Panc1 (cell line): ENCODE results near the gene POLDIP2. TPM values are rescaled to one million over a fixed set of nuclear protein-coding genes. Genes with fewer than 3 reads are reported as not detected.

Experiments
- ATAC-seq: fragments of 200-7000 bp; cut with Tn5 transposase; 2 replicates; pipeline ENCODE4 v1.9.1; 2020; ENCODE audit warnings: mild to moderate bottlenecking, moderate library complexity
- BruUV-seq: library from RNA; stranded (reverse); fragments of 400-500 nt; replicated peaks from 2 replicates; lab custom pipeline; 2021; lab: Mats Ljungman, UMichigan
- CTCF ChIA-PET: fragments of 300-600 bp; sonication (Branson Sonifier 250); formaldehyde crosslinking; loops from one replicate; lab custom pipeline; 2022; ENCODE audit warnings: antibody characterized with exemption; lab: Charles Lee
- POLR2A ChIA-PET: fragments of 300-600 bp; sonication (Branson Sonifier 250); formaldehyde crosslinking; loops from one replicate; lab custom pipeline; 2022; ENCODE audit warnings: antibody characterized with exemption; lab: Charles Lee
- DNase-seq: peaks from one replicate; pipeline ENCODE4 v3.0.0-alpha.2; 2010; ENCODE audit warnings: low read depth, low spot score
- H3K27ac ChIP-seq: 2 replicates; pipeline ENCODE4 v1.5.1; 2011; ENCODE audit warnings: mild to moderate bottlenecking, low read length, inconsistent platforms
- H3K27me3 ChIP-seq: fragments of 200-500 bp; sonication (Bioruptor generic); 2 replicates; pipeline ENCODE4 v1.6.0; 2014; ENCODE audit warnings: low read length, inconsistent platforms; ENCODE audit not compliant: control insufficient read depth, insufficient read depth
- H3K36me3 ChIP-seq: fragments of 200-500 bp; sonication (Bioruptor generic); 2 replicates; pipeline ENCODE4 v1.5.1; 2014; ENCODE audit warnings: inconsistent platforms, mild to moderate bottlenecking, low read length, moderate library complexity; ENCODE audit not compliant: control insufficient read depth, insufficient read depth
- H3K4me1 ChIP-seq: 2 replicates; pipeline ENCODE4 v1.5.1; 2011; ENCODE audit warnings: inconsistent platforms, mild to moderate bottlenecking, low read length, moderate library complexity; ENCODE audit not compliant: control insufficient read depth, insufficient read depth
- H3K4me3 ChIP-seq, 2 experiments: 2 replicates each; pipeline ENCODE4 v1.5.1; 2011 to 2012; ENCODE audit warnings: low read depth in 2 of 2, low read length in 2 of 2, mild to moderate bottlenecking in 2 of 2, inconsistent platforms in 1 of 2, moderate library complexity in 1 of 2
- H3K9me3 ChIP-seq: fragments of 200-500 bp; sonication (Bioruptor generic); 2 replicates; pipeline ENCODE4 v1.5.1; 2014; ENCODE audit warnings: low read depth, mild to moderate bottlenecking, inconsistent platforms, low read length, moderate library complexity; ENCODE audit not compliant: control insufficient read depth, insufficient read depth
- CTCF ChIP-seq: fragments of 450-650 bp; IDR thresholded peaks from 2 replicates; pipeline ENCODE4 v1.5.1; 2017; ENCODE audit warnings: mild to moderate bottlenecking
- POLR2AphosphoS5 ChIP-seq: IDR thresholded peaks from 2 replicates; pipeline ENCODE4 v1.6.1; 2012; ENCODE audit warnings: mild to moderate bottlenecking, low read depth, low read length, moderate library complexity
- REST ChIP-seq, 2 experiments: IDR thresholded peaks; 2 replicates each; pipeline ENCODE4 v1.6.1; 2011 to 2012; ENCODE audit warnings: low read depth in 2 of 2, control low read depth in 1 of 2, low read length in 1 of 2, mild to moderate bottlenecking in 1 of 2, moderate library complexity in 1 of 2; ENCODE audit not compliant: insufficient read depth in 1 of 2
- SIN3A ChIP-seq: IDR thresholded peaks from 2 replicates; pipeline ENCODE4 v1.6.1; 2012; ENCODE audit warnings: low read depth, mild to moderate bottlenecking, low read length, moderate library complexity, borderline replicate concordance; ENCODE audit not compliant: insufficient read depth
- TCF7L2 ChIP-seq: IDR thresholded peaks from 2 replicates; pipeline ENCODE4 v1.6.1; 2011; ENCODE audit warnings: mild to moderate bottlenecking, low read depth, low read length, inconsistent platforms
- in situ Hi-C: cut with HindIII; loops from 2 replicates; pipeline ENCODE4 v1.10.0; 2016; ENCODE audit warnings: low sequenced_read_pairs, low pct_unique_long_range_greater_than_20kb
- intact Hi-C: fragments of 100-400 bp; cut with micrococcal nuclease; formaldehyde crosslinking; loops from one replicate; pipeline ENCODE4 v1.10.0; 2022; ENCODE audit not compliant: unreplicated experiment
- total RNA-seq: library from RNA; stranded (reverse); gene quantifications from one replicate; pipeline ENCODE4 v1.2.1, GENCODE V29; 2021; ENCODE audit not compliant: unreplicated experiment

The POLDIP2 gene
- total RNA-seq, 1 experiment from 2014 or later: 175 TPM

GRCh38 chr17:28342313-28342712 lies 15.0 kb downstream of the POLDIP2 start:
- Histone ChIP-seq H3K9me3 (no peaks in the 10 kb centered on the region), H3K36me3 (peaks cover 2% of the 10 kb centered on the region; the same call in 1 of the 2 replicates), H3K4me1 (peaks cover 25% of the 10 kb centered on the region), H3K4me3 (no peak overlapping the region), H3K27me3 (no peaks in the 10 kb centered on the region), H3K27ac (no peak overlapping the region)
- in situ Hi-C loops: no loop called here
- DNase-seq (no peak), ATAC-seq (no peak)
- BruUV-seq: no TSS peak
- intact Hi-C loops: no loop called here
- POLR2A ChIA-PET: no interaction called here
- TF ChIP-seq POLR2AphosphoS5 (no peak), REST (IDR thresholded peaks at IDR 0.05; ENCODE audit: insufficient read depth in 1 of 2, low read depth in 2 of 2, low read length in 1 of 2) (no peak), SIN3A (no peak), TCF7L2 (no peak), CTCF (no peak)
- CTCF ChIA-PET: no interaction called here

GRCh38 chr17:28341516-28341915 lies 15.8 kb downstream of the POLDIP2 start:
- Histone ChIP-seq H3K27me3 (no peaks in the 10 kb centered on the region), H3K27ac (no peak overlapping the region), H3K9me3 (no peaks in the 10 kb centered on the region), H3K36me3 (peaks cover 2% of the 10 kb centered on the region; the same call in 1 of the 2 replicates), H3K4me3 (no peak overlapping the region), H3K4me1 (peaks cover 21% of the 10 kb centered on the region)
- in situ Hi-C loops (no loop called here), intact Hi-C loops (no loop called here)
- no peak for DNase-seq
- ChIA-PET CTCF (no interaction called here), POLR2A (no interaction called here)
- no peak for TF ChIP-seq POLR2AphosphoS5
- TF ChIP-seq TCF7L2: no peak
- no peak for TF ChIP-seq SIN3A
- no peak for TF ChIP-seq REST (IDR thresholded peaks at IDR 0.05; ENCODE audit: insufficient read depth in 1 of 2, low read depth in 2 of 2, low read length in 1 of 2)
- no peak for TF ChIP-seq CTCF
- no TSS peak for BruUV-seq
- no peak for ATAC-seq
